HG03565 (cell line): ENCODE data around the gene MAP2K3.

Experiments used
- ATAC-seq: cut with Tn5 transposase; IDR thresholded peaks from one replicate; pipeline ENCODE4 v1.9.1; 2021; ENCODE audit warnings: mild to moderate bottlenecking, moderate library complexity; ENCODE audit not compliant: unreplicated experiment

Gene MAP2K3

DNA sequence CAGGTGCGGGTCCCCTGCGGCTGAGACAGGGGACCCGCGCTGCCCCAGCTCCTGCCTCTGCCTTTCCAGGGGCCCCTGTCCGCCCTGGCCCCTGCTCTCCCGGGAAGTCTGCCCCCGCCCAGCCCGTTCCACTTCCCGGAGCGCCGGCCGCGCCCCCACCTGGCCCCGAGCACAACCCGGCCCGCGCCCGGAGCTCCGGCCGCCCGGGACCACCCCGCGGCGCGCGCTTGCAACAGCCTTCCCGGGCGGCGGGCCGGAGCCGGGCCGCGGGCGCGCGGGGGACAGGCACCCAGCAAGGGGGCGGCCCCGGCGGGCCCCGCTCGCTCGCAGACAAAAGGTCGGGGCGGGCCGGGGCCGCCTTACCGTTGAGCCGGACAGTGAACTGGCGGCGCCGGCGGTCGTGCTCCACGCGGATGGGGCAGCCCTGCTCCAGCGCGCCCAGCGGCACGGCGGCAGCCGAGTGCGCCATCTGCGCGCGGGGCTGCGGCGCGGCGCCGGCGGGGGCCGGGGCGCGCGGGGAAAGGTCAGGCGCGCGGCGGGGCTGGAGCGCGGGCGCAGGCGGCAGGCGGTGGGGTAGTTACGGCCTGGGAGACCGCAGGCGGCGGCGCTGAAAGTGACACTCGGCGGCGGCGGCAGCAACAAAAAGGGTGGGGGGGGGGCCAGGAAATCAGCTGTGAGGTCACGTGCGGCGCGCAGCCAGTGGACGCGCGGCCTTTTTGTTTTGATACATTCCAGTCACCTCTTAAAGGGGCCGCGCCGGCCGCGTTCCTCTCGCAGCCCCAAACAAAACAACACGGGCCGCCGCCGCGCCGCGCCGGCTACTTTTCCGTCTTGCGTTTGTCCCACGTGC, 31.5 kb upstream of the MAP2K3 start, which contains the start of gene NATD1:
Gene NATD1, minus strand, starts transcription at position 615 of the 850 bp plus-strand sequence. Its CDS starts 146 bp downstream, at position 469.
- no peak for ATAC-seq

DNA sequence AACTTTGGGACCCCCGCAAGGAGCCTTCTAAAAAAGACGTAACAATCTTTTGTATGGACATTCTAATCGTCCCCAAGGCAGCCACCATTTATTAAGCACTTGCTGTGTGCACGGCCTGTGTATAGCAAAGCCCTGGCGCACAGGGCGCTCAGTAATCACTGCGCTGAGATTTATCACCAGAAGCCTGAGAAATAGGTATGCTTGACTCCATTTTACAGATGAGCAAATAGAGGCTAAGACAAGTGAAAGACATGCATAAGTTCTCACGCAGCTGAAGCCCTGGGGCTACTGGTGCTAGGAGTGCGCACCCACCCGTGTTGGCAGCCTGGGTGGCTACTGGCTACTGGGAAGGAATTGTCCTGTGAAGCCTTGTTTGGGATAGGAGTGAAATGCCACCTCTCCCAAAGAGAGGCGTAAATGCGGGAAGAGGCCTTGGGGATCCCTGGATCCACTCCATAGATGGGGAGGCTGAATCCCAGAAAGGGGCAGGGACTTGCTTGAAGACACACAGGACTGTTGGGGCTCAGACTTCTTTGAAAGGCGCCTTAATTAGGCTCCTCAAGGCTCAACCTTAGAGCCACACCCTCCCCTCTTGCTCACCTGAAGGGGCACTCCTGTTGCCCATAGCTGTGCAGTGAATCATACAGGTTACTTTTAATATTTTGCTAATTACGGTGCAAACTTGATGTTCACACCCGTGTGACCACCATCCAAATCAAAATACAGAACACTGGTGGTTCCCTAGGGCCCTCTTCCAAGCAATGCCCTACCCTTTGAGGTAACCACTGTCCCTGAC, 30.7 kb upstream of the MAP2K3 start:
- no peak for ATAC-seq

- no peak for ATAC-seq
These were observed 25.9 kb upstream of the MAP2K3 start for GRCh38 chr17:21258593-21258992.

DNA sequence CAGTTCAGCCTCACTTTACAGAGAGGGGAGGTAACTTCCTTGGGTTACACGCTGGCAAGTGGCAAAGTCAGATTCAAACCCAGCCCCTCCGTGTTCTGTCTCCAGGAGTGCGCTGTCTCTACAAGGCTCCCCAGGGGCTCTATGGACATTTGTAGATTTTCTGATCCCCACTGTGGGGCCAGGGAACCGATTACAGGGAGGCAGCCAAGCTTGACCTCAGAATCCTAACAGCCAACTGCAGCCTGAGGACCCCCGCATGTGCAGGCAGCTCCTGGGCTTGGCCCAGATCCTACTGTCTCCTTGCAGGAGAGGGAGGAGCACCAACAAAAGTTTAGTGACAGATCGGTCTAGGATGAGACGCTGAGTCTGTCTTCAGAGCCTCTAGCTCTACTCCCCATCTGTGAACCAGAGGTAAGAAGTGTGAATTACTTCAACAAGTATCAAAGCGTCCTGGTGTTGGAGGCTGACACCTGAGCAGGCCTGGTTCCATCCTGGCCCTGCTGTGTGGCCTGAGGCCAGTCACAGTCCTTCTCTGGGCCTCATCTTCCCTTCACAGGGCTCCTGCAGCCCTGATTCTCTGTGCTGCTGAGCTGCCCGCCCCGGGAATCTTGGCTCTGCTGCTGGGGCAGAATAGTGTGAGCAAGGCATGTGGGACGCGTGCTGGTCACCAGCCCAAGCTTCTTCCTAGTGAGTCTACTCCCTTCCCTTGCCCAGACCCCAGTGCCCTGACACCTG, 22.1 kb upstream of the MAP2K3 start:
- ATAC-seq, result no peak

DNA sequence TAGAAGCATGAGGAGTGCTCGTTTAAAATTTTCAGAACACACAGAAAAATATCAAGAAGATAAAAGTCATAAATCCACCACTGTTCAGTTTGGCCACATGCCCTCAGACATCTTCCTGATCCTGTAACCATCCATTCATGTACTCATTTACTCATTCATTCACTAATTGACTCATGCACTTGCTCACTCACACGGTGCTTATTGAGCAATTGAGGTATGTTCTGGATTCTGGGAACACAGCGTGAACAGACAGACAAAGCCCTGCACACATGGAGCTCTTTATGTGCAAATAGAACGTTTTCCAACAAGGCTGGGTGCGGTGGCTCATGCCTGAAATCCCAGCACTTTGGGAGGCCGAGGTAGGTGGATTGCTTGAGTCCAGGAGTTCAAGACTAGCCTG, 21.1 kb upstream of the MAP2K3 start:
- no peak for ATAC-seq

GRCh38 chr17:21268596-21269188, 15.8 kb upstream of the MAP2K3 start:
- no peak for ATAC-seq

GRCh38 chr17:21269394-21269793, 15.1 kb upstream of the MAP2K3 start:
- no peak for ATAC-seq

DNA sequence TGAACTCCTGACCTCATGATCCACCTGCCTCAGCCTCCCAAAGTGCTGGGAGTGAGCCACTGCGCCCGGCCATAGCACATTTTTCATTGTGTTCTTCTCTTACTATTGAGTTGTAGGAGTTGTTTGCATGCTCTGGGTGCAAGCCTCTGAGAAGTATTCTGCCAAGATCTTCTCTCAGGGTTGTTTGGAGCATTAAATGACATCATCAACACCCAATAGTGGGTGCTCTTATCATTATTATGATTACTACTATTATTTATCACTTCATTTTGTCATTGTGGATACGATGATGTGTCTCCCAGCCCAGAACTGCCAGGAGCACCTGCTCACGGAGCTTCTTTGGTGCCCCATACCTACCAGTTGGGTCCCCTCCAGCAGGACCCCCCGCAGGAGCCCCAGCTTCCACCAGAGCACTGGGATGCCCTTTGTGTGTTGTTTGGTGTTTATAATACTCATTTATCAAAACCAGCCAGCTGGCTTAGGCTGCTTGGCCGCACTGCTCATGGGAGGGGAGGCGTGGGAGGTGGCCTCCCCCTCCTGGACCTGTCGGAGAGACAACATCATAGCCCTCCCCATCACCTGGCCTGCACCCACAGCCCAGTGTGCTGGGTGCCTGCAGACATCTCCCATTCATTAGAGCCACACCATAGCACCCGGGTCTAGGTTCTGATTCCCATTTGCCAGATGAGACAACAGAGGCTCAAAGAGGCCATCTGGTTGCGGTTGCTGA, 12.9 kb upstream of the MAP2K3 start:
- no peak for ATAC-seq

- no peak for ATAC-seq
These were observed 12.3 kb upstream of the MAP2K3 start for GRCh38 chr17:21272250-21272649.

DNA sequence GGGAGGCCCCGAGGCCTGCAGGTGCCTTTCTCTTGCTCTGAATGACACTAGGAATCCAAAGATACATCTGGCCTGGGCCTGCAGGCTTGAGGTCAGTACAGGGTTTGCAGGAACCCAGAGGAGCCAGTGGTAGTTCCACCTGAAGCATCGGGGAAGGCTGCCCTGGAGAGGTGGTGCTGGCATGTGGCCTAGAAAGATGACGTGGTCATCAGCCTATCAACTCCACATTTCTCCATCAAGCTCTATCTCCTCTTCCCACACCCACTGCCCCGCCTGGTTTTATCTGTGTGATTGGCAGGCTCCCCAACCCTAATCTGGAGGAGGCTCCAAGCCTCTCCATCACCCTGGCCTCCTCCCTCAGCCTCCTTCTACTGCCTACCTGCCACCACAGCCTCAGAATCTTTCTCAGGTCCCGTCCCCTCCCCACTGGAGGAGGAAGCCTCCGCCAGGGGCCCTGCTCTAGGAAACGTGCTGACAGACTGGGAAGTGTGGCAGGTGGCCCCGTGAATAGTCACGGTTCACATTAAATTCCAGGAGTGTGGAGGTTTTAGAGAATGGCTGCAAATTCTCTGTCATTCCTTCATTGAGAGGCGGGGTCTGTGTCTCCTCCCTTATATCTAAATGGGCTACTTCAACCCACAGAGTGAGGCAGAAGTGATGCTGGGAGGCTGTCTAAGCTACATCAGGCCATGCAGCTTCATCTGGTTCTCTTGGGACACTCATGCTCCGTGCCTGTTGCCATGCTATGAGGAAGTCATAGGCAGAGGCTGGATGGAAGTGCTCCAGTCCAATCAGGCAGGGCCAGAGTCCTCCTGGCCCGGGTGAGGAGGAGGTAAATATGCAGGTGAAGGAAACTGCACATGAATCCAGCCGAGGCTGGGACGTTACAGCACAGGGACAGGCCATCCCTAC, 11.4 kb upstream of the MAP2K3 start:
- no peak for ATAC-seq

- ATAC-seq, result no peak
These were observed 9.4 kb upstream of the MAP2K3 start for GRCh38 chr17:21275047-21275578.

DNA sequence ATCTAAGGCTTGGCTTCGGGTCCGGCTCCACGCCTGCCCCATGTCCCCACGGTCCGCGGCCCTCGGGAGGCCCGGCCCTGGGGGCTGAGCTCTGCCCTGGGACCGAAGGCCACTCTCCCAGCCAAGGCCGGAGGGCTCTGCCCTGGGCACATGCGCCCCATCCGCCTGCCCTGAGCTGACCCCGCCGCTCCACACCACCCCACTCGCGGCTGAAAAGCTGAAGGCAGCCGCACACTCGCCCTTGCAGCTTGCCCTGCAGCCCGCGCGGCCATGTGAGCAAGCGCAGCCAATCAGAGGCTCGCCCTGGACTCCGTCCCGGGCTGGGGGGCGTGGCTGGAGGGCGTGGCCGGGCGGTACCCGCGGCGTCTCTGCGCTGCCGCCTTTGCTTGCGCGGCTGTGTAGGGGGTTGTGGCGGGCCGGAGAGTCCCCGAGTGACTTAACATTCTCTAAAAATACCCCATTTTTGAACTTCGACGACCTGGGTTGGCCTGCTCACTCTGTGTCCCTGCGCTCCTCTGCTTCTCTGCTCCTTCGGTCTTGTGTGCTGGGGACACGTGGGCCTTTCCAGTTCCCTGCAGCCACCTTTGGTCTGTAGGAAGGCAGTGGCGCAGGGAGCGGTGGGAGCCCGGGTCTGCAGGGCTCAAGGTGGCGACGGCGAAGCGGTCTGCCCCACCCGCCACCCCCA, 8.8 kb upstream of the MAP2K3 start:
- ATAC-seq, result peak; percentile 90

- no peak for ATAC-seq
These were observed 8.3 kb upstream of the MAP2K3 start for GRCh38 chr17:21276264-21276588.

- no peak for ATAC-seq
These were observed 7.2 kb upstream of the MAP2K3 start for GRCh38 chr17:21277332-21277731.

- ATAC-seq, result no peak
These were observed 5.9 kb upstream of the MAP2K3 start for GRCh38 chr17:21278450-21279197.

DNA sequence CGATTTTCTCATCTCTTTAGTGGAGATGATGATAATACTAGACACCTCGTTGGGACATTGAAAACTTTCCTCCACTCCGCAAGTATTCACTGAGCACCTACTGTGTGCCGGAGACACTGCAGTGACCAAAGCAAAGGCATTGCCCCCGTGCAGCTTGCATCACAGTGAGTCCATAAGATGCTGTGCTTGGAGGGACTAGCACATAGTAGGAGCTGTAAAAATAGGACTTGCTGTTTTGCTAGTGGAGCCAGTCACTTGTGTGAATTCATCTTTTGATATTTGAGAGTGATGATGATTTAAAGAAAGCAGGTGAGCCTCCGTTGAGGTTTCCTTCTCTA, 5.3 kb upstream of the MAP2K3 start:
- no peak for ATAC-seq

DNA sequence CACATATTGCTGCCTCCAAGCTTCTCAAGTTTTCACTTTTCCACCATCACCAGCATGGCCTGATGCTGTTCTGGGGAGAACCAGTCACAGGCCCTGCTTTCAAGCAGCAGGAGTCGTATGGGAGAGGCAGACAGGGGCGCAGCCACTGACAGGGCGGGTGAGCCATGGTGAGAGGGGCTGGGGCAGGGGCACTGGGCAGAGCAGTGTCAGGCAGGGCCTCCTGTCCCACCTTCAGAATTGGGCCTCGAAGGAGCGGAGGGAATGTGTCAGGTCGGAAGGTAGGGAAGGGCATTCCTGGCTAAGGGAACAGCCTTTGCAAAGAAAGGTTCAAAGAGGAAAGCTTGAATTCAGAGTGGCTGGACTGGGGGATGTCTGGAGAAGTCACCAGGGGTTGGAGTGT, 4.9 kb upstream of the MAP2K3 start:
- ATAC-seq, result no peak

- no peak for ATAC-seq
These were observed 4.4 kb upstream of the MAP2K3 start for GRCh38 chr17:21280081-21280518.
